Tibial artery (tissue), 4 donors: ENCODE results near the gene TRIM52.

Source experiments
- DNase-seq, 2 donors: peaks; one replicate each; pipeline ENCODE4 v3.0.0-alpha.2; 2019
- H3K27ac ChIP-seq, 2 donors: fragments of 200-600 bp; sonication (generic) in 1 of 2; 1 replicate in 1 of 2; 2 replicates in 1 of 2; pipeline ENCODE4 v1.5.1; 2018 to 2019; ENCODE audit warnings: mild to moderate bottlenecking in 1 of 2
- H3K27me3 ChIP-seq, 2 donors: fragments of 200-600 bp; sonication (generic) in 1 of 2; one replicate each; pipeline versions ENCODE4 v1.5.1 to v1.6.0; 2016 to 2019
- H3K36me3 ChIP-seq, 3 donors: fragments of 200-600 bp; sonication (generic) in 2 of 3; one replicate each; pipeline ENCODE4 v1.5.1; 2016 to 2019; ENCODE audit warnings: mild to moderate bottlenecking in 2 of 3
- H3K4me1 ChIP-seq, 4 donors: fragments of 200-600 bp; sonication (generic) in 2 of 4; 1 replicate in 3 of 4; 2 replicates in 1 of 4; pipeline ENCODE4 v1.5.1; 2016 to 2019
- H3K4me3 ChIP-seq, 2 donors: fragments of 200-600 bp; sonication (generic) in 1 of 2; 1 replicate in 1 of 2; 2 replicates in 1 of 2; pipeline ENCODE4 v1.5.1; 2018 to 2019; ENCODE audit warnings: mild to moderate bottlenecking in 2 of 2
- H3K9me3 ChIP-seq, 3 donors: fragments of 200-600 bp; sonication (generic) in 1 of 3; one replicate each; pipeline ENCODE4 v1.5.1; 2016 to 2019
- CTCF ChIP-seq, 2 experiments: fragments of 200-600 bp in 1 of 2; fragments of 450-650 bp in 1 of 2; IDR thresholded peaks; one replicate each; pipeline ENCODE4 v1.5.1; 2017 to 2019; ENCODE audit warnings: antibody characterized with exemption in 2 of 2, mild to moderate bottlenecking in 1 of 2, moderate library complexity in 1 of 2
- intact Hi-C: fragments of 100-400 bp; cut with DNase I; formaldehyde crosslinking; loops from one replicate; pipeline ENCODE4 v1.15.0; 2023; ENCODE audit warnings: low total_unique reads

The TRIM52 gene

DNA sequence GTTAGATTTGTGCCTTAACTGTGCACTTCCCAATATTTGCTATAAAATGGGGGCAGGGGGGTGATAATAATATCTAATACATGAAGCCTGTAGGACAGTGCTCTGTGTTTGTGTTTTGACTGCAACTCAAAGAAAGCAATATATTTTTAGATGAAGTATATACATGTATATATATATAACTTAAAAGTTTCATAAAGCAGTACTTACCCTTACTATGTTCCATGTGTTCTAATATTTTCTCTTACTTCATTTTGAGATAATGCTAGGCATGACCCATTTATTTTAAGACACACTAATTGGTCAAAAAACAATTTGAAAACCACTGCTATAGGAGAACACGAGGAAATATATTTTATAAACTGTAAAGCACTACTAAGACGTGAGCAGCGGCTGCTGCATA, 2.4 kb downstream of the TRIM52 start:
- H3K4me3 ChIP-seq = peak overlapping the region; percentile 83 to 88
- DNase-seq = no peak
- no peaks in the 10 kb centered on the region for H3K27me3 ChIP-seq
- no peak for TF ChIP-seq CTCF (IDR thresholded peaks at IDR 0.05)
- H3K36me3 ChIP-seq = peaks cover 2 to 17% (median 3%) of the 10 kb centered on the region in 3 donors
- intact Hi-C loops = no loop called here
- no peak overlapping the region for H3K27ac ChIP-seq
- peaks cover 0 to 74% (median 56%) of the 10 kb centered on the region in 4 donors for H3K4me1 ChIP-seq
- no peaks in the 10 kb centered on the region for H3K9me3 ChIP-seq

DNA sequence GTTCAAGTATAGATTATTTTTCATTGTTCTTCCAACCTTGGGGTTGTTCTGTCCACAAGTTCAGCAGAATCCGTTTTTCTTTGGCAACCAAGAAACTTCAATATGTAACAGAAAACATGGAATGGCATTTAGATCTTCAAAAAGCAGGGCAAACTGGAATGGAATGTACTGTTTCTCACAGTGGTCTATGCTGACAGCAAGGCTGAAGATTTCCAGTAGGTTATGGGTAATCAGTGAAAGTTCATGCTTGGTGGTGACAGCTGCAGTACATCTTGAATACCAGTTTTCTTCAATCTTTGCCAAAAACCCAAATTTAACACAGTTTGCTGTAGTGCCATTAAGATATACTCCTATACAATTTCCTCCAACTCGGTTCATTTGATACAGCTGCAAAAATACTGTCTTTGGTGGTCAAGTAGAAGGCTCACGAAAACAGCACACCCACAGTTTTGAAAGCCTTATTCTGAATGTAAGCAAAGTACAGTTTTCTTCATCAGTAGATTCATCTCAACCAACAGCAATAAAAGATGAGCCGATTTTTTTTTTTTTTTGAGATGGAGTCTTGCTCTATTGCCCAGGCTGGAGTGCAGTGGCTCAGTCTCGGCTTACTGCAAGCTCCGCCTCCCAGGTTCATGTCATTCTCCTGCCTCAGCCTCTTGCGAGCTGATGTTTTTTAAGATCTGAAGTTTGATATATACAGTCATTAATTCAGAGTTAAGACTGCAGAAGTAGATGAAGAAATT, 4.9 kb downstream of the TRIM52 start:
- intact Hi-C loops = no loop called here
- Histone ChIP-seq H3K36me3 (peaks cover 0 to 22% (median 7%) of the 10 kb centered on the region in 3 donors), H3K4me1 (peaks cover 0 to 93% (median 62%) of the 10 kb centered on the region in 4 donors), H3K27me3 (no peaks in the 10 kb centered on the region), H3K27ac (peak overlapping the region in 1 of 2 donors; percentile 1), H3K4me3 (no peak overlapping the region), H3K9me3 (no peaks in the 10 kb centered on the region)
- DNase-seq = no peak
- no peak for TF ChIP-seq CTCF (IDR thresholded peaks at IDR 0.05)

GRCh38 chr5:181255276-181255675, 5.7 kb downstream of the TRIM52 start:
- H3K27me3 ChIP-seq = no peaks in the 10 kb centered on the region
- DNase-seq = no peak
- intact Hi-C loops = no loop called here
- H3K36me3 ChIP-seq = peaks cover 0 to 22% (median 7%) of the 10 kb centered on the region in 3 donors
- TF ChIP-seq CTCF (IDR thresholded peaks at IDR 0.05) = no peak
- H3K27ac ChIP-seq = peak overlapping the region in 1 of 2 donors; percentile 1
- no peaks in the 10 kb centered on the region for H3K9me3 ChIP-seq
- no peak overlapping the region for H3K4me3 ChIP-seq
- H3K4me1 ChIP-seq = peaks cover 0 to 100% (median 68%) of the 10 kb centered on the region in 4 donors

DNA sequence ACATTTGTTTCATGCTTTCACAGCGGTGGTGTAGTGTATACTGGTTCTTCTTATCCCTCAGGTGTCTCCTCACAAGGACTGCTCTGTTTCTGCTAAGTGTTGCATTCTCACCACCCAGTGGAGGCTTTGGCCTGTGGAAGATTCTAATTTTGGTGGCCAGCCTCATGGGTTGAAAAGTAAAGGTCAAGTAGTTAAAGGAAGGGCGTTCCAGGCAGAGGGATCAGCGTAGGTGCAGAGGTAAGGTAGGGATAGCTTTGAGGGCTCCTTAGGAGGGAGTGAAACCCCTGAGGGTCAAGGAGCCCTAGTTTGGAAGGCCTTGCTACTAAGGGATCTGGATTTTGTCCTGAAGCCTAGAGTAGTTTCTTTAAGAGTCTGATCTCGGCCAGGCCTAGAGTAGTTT, 12.7 kb downstream of the TRIM52 start:
- no peaks in the 10 kb centered on the region for H3K27me3 ChIP-seq
- intact Hi-C loops = loop anchor here (5.0 kb wide), 1 partner anchor 436 kb away; no protein-coding TSS in a partner anchor
- TF ChIP-seq CTCF (IDR thresholded peaks at IDR 0.05) = no peak
- no peak for DNase-seq
- peaks cover 0 to 76% (median 55%) of the 10 kb centered on the region in 4 donors for H3K4me1 ChIP-seq
- H3K4me3 ChIP-seq = peak overlapping the region; percentile 86 to 92
- H3K27ac ChIP-seq = peak overlapping the region; percentile 94 to 96
- no peaks in the 10 kb centered on the region for H3K9me3 ChIP-seq
- peaks cover 0 to 7% (median 4%) of the 10 kb centered on the region in 3 donors for H3K36me3 ChIP-seq

DNA sequence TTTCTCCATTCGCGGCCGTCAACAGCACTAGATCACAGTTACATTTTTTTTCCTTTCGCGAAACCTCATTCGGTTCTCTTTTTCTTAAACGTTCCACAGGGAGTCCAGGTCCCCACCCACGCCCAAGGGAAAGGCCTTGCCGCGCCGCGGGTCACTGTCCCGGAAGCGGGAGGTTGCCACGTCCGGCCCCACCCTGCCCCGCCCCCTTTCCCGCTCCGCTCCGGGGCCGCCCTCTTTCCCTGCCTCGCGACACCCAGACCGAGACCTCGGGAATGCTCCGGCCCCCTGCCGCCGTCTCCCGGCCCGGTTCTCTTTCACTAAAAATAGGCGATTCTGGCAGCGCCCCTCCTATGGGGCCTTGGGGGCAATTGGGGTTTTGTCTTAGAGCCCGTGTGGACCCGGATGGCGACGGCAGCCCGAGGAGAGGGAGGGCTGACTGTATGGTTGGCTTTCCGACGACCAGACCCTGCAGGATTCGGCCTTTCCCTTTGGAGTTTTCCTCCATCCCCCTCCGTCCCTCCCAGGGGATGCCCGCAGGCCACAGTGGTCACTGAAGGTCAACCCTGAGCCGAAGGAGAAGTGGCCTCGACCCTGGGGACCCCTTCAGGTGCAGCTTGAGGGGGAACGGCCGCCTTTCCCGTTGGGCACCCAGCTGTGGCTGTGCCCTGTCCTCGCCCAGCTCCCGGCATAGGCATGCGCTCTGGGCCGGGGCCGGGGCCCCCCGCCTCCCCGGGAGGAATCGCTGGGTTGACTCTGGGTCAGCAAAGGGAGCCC, 14.5 kb downstream of the TRIM52 start:
- H3K4me3 ChIP-seq = peak overlapping the region; percentile 86 to 92
- H3K36me3 ChIP-seq = peaks cover 7 to 9% (median 8%) of the 10 kb centered on the region in 3 donors
- DNase-seq = peak; percentile 87 to 97
- no peak for TF ChIP-seq CTCF (IDR thresholded peaks at IDR 0.05)
- intact Hi-C loops = loop anchor here (5.0 kb wide), 1 partner anchor 434 kb away; no protein-coding TSS in a partner anchor
- no peaks in the 10 kb centered on the region for H3K27me3 ChIP-seq
- H3K4me1 ChIP-seq = peaks cover 0 to 74% (median 62%) of the 10 kb centered on the region in 4 donors
- peak overlapping the region; percentile 94 to 96 for H3K27ac ChIP-seq
- no peaks in the 10 kb centered on the region for H3K9me3 ChIP-seq
